Loucy (cell line): ENCODE measurements around the gene SCCPDH.

Experiments
- CTCF ChIP-seq: fragments of 200-600 bp; sonication (generic); conservative IDR thresholded peaks from 2 replicates; pipeline ENCODE4 v1.5.1; 2014; ENCODE audit warnings: mild to moderate bottlenecking, antibody characterized with exemption, low read length
- EZH2phosphoT487 ChIP-seq: fragments of 200-600 bp; IDR thresholded peaks from 2 replicates; pipeline ENCODE4 v1.6.1; 2018; ENCODE audit warnings: antibody characterized with exemption, mild to moderate bottlenecking, moderate library complexity, borderline replicate concordance

GRCh38 chr1:246724016-246724730, at the start of gene SCCPDH:
- TF ChIP-seq CTCF, result no peak
- no peak for TF ChIP-seq EZH2phosphoT487
